Parathyroid adenoma (tissue), 2 donors: ENCODE measurements around the gene GLCE.

ENCODE experiments used
- H2AFZ ChIP-seq: fragments of 300-600 bp; sonication (generic); one replicate; pipeline ENCODE4 v1.7.0; 2017; ENCODE audit warnings: antibody characterized with exemption, mild to moderate bottlenecking
- H3K27ac ChIP-seq: fragments of 300-600 bp; sonication (generic); one replicate; pipeline ENCODE4 v1.7.0; 2017
- H3K27me3 ChIP-seq: fragments of 300-600 bp; sonication (generic); one replicate; pipeline ENCODE4 v1.7.0; 2017; ENCODE audit warnings: low read length; ENCODE audit not compliant: control insufficient read depth, insufficient read depth
- H3K36me3 ChIP-seq: fragments of 300-600 bp; sonication (generic); one replicate; pipeline ENCODE4 v1.7.0; 2017; ENCODE audit warnings: low read length; ENCODE audit not compliant: control insufficient read depth, insufficient read depth
- H3K4me1 ChIP-seq: fragments of 300-600 bp; sonication (generic); one replicate; pipeline ENCODE4 v1.7.0; 2017; ENCODE audit warnings: control low read depth
- H3K4me2 ChIP-seq: fragments of 300-600 bp; sonication (generic); one replicate; pipeline ENCODE4 v1.7.0; 2017; ENCODE audit warnings: low read length
- H3K4me3 ChIP-seq: fragments of 300-600 bp; sonication (generic); one replicate; pipeline ENCODE4 v1.7.0; 2017; ENCODE audit warnings: low read depth, low read length
- H3K79me2 ChIP-seq: fragments of 300-600 bp; sonication (generic); one replicate; pipeline ENCODE4 v1.7.0; 2017; ENCODE audit warnings: control low read depth
- H3K9ac ChIP-seq: fragments of 300-600 bp; sonication (generic); one replicate; pipeline ENCODE4 v1.7.0; 2017; ENCODE audit warnings: mild to moderate bottlenecking
- H3K9me3 ChIP-seq: fragments of 300-600 bp; sonication (generic); one replicate; pipeline ENCODE4 v1.7.0; 2017; ENCODE audit warnings: low read length; ENCODE audit not compliant: control insufficient read depth
- TF ChIP-seq, protein P1 (sequence below): fragments of 300-600 bp; sonication (generic); IDR thresholded peaks from one replicate; pipeline ENCODE4 v1.7.0; 2017; ENCODE audit warnings: antibody characterized with exemption, mild to moderate bottlenecking
- donor health status: primary hyperparathyroidism.

The GLCE gene

GRCh38 chr15:69160141-69160993, at the start of gene GLCE:
Gene GLCE (plus strand): TSS chr15:69160635. CDS start chr15:69255807, 95,172 bp downstream.
- Histone ChIP-seq H3K4me3 (peak within 1 kb of the TSS; percentile 89), H3K4me1 (peaks cover 4% of the 10 kb centered on the region), H3K79me2 (peaks cover 5% of the 10 kb centered on the region), H3K9ac (peak within 1 kb of the TSS; percentile 46), H3K27ac (peak within 1 kb of the TSS; percentile 89), H3K9me3 (no peaks in the 10 kb centered on the region), H3K4me2 (peak within 1 kb of the TSS; percentile 94), H3K27me3 (no peaks in the 10 kb centered on the region), H2AFZ (peak within 1 kb of the TSS; percentile 93), H3K36me3 (no peaks in the 10 kb centered on the region)
- TF ChIP-seq, protein P1, sequence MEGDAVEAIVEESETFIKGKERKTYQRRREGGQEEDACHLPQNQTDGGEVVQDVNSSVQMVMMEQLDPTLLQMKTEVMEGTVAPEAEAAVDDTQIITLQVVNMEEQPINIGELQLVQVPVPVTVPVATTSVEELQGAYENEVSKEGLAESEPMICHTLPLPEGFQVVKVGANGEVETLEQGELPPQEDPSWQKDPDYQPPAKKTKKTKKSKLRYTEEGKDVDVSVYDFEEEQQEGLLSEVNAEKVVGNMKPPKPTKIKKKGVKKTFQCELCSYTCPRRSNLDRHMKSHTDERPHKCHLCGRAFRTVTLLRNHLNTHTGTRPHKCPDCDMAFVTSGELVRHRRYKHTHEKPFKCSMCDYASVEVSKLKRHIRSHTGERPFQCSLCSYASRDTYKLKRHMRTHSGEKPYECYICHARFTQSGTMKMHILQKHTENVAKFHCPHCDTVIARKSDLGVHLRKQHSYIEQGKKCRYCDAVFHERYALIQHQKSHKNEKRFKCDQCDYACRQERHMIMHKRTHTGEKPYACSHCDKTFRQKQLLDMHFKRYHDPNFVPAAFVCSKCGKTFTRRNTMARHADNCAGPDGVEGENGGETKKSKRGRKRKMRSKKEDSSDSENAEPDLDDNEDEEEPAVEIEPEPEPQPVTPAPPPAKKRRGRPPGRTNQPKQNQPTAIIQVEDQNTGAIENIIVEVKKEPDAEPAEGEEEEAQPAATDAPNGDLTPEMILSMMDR = no peak

DNA sequence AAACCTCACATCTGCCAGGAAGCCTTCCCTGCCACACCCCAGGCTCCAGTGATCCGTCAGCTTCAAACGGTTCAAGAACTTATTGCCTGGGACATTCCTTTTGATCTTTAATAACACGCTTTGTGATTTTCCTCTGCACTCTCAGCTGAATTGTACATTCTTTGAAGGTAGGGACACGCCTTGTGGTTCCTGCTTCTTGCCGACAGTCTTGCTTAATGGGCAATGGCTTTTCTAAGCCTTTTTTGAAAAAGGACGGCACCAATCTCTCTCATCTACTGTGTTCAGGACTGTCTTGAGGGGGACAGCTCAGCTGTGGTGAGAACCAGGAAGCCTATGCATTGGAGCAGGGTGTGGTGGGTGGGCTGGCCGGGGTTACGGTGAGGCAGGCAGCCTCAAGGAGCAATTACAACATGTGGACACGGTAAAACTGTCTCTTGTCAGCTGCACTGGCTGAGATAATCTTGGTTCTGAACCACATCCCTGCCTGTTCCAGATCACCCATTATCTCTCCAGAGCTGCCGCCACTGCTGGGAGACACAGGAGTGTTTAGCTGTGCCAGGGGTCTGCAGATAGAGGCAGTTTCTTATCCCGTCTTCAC, 46.0 kb upstream of the GLCE start:
- no peak overlapping the region for H3K9ac ChIP-seq
- H3K79me2 ChIP-seq = no peaks in the 10 kb centered on the region
- no peak overlapping the region for H3K4me3 ChIP-seq
- H2AFZ ChIP-seq = no peak overlapping the region
- no peaks in the 10 kb centered on the region for H3K27me3 ChIP-seq
- no peaks in the 10 kb centered on the region for H3K9me3 ChIP-seq
- H3K4me1 ChIP-seq = peaks cover 27% of the 10 kb centered on the region
- peak overlapping the region; percentile 10 for H3K4me2 ChIP-seq
- no peak overlapping the region for H3K27ac ChIP-seq
- TF ChIP-seq, protein P1 = no peak
- no peaks in the 10 kb centered on the region for H3K36me3 ChIP-seq

DNA sequence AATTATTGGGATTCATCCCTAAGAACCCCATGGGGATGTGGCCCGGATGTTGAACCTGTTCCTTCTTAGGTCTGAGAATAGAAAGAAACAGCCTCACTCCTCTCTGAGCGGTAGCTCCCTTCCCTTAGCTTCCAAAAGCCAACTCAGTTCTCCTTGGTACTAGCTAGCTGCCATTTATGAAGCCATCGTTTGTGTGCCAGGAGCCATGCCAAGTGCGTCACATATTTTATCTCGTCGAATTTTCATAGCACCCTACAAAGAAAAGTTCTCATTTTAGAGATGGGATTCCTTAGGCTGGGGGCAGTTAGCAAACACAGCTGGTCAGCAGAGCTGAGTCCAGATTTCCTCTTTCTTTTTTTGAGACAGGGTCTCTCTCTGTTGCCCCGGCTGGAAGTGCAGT, 45.4 kb upstream of the GLCE start:
- peaks cover 29% of the 10 kb centered on the region for H3K4me1 ChIP-seq
- TF ChIP-seq, protein P1 = no peak
- no peak overlapping the region for H2AFZ ChIP-seq
- no peak overlapping the region for H3K4me3 ChIP-seq
- H3K9me3 ChIP-seq = no peaks in the 10 kb centered on the region
- H3K9ac ChIP-seq = no peak overlapping the region
- no peak overlapping the region for H3K27ac ChIP-seq
- no peaks in the 10 kb centered on the region for H3K27me3 ChIP-seq
- H3K4me2 ChIP-seq = no peak overlapping the region
- H3K36me3 ChIP-seq = no peaks in the 10 kb centered on the region
- H3K79me2 ChIP-seq = no peaks in the 10 kb centered on the region

DNA sequence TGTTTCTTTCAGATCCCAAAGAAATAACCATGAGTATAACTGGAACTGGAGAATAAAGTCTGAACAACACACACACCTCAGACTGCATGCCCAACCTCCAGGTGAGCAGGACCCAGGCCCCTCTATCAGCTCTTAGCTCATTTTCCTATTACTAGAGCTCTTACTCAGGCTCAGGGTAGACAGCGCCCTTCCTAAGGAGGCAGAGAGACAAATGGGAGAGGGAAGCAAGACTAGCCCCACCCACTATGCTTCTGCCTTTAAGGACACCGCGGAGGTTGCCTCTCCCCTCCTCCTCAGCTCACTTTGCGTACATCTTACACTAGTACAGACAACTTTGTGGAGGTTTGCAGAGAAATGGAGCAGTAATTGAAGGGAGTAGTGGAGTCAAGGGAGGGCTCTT, 44.0 kb upstream of the GLCE start:
- no peak overlapping the region for H3K4me2 ChIP-seq

More for the DNA sequence above, 44.0 kb upstream of the GLCE start:
- H3K36me3 ChIP-seq = no peaks in the 10 kb centered on the region
- peaks cover 29% of the 10 kb centered on the region for H3K4me1 ChIP-seq
- TF ChIP-seq, protein P1 = no peak
- H3K4me3 ChIP-seq = no peak overlapping the region
- H3K9me3 ChIP-seq = no peaks in the 10 kb centered on the region
- no peak overlapping the region for H2AFZ ChIP-seq
- no peaks in the 10 kb centered on the region for H3K27me3 ChIP-seq
- no peak overlapping the region for H3K9ac ChIP-seq
- no peak overlapping the region for H3K27ac ChIP-seq
- no peaks in the 10 kb centered on the region for H3K79me2 ChIP-seq
